HEK293 (cell line): ENCODE results near the gene HTT-AS.

ENCODE experiments used
- CTCF ChIP-seq: fragments of 450-650 bp; formaldehyde crosslinking; IDR thresholded peaks from 2 replicates; pipeline ENCODE4 v1.5.1; 2016; ENCODE audit warnings: missing biosample characterization, missing genetic modification characterization
- MYNN ChIP-seq: fragments of 450-650 bp; formaldehyde crosslinking; IDR thresholded peaks from 2 replicates; pipeline ENCODE4 v1.5.1; 2016; ENCODE audit warnings: missing biosample characterization, missing genetic modification characterization, borderline replicate concordance
- PRDM6 ChIP-seq: fragments of 450-650 bp; formaldehyde crosslinking; IDR thresholded peaks from 2 replicates; pipeline ENCODE4 v1.5.1; 2017; ENCODE audit warnings: missing biosample characterization, missing genetic modification characterization
- TSHZ1 ChIP-seq: fragments of 450-650 bp; formaldehyde crosslinking; IDR thresholded peaks from 2 replicates; pipeline ENCODE4 v1.5.1; 2016; ENCODE audit warnings: missing biosample characterization, missing genetic modification characterization, borderline replicate concordance
- ZEB2 ChIP-seq: fragments of 450-650 bp; formaldehyde crosslinking; IDR thresholded peaks from 2 replicates; pipeline ENCODE4 v1.5.1; 2016; ENCODE audit warnings: missing biosample characterization, missing genetic modification characterization
- ZNF146 ChIP-seq: fragments of 450-650 bp; formaldehyde crosslinking; IDR thresholded peaks from 2 replicates; pipeline ENCODE4 v1.5.1; 2016; ENCODE audit warnings: missing biosample characterization, missing genetic modification characterization
- ZNF16 ChIP-seq: fragments of 450-650 bp; formaldehyde crosslinking; IDR thresholded peaks from 2 replicates; pipeline ENCODE4 v1.5.1; 2016; ENCODE audit warnings: low read depth, missing biosample characterization, missing genetic modification characterization
- ZNF211 ChIP-seq: fragments of 450-650 bp; formaldehyde crosslinking; IDR thresholded peaks from 2 replicates; pipeline ENCODE4 v1.5.1; 2016; ENCODE audit warnings: low read depth, missing biosample characterization, missing genetic modification characterization
- ZNF423 ChIP-seq: fragments of 450-650 bp; formaldehyde crosslinking; IDR thresholded peaks from 2 replicates; pipeline ENCODE4 v1.5.1; 2016; ENCODE audit warnings: missing biosample characterization, missing genetic modification characterization
- ZNF48 ChIP-seq: fragments of 450-650 bp; formaldehyde crosslinking; IDR thresholded peaks from 2 replicates; pipeline ENCODE4 v1.5.1; 2016; ENCODE audit warnings: missing biosample characterization, missing genetic modification characterization
- ZNF513 ChIP-seq: fragments of 450-650 bp; IDR thresholded peaks from 2 replicates; pipeline ENCODE4 v1.5.1; 2018; ENCODE audit warnings: missing biosample characterization, missing genetic modification characterization
- ZNF585B ChIP-seq: fragments of 450-650 bp; formaldehyde crosslinking; IDR thresholded peaks from 2 replicates; pipeline ENCODE4 v1.5.1; 2016; ENCODE audit warnings: missing biosample characterization, missing genetic modification characterization

GRCh38 chr4:3107691-3108121 is 33.4 kb upstream of the HTT-AS start:
- no peak for TF ChIP-seq CTCF (tag by site-specific recombination)
- TF ChIP-seq PRDM6 (tag by site-specific recombination) = no peak
- no peak for TF ChIP-seq ZNF423 (tag by site-specific recombination)
- no peak for TF ChIP-seq ZNF146 (tag by site-specific recombination)
- TF ChIP-seq ZNF211 = no peak
- TF ChIP-seq TSHZ1 (tag by site-specific recombination) = no peak
- no peak for TF ChIP-seq ZNF16
- TF ChIP-seq ZNF48 (tag by site-specific recombination) = no peak
- no peak for TF ChIP-seq ZNF513 (tag by site-specific recombination)
- TF ChIP-seq ZEB2 (tag by site-specific recombination) = no peak
- no peak for TF ChIP-seq ZNF585B
- TF ChIP-seq MYNN (tag by site-specific recombination) = no peak
